ENCODE data around the gene NSUN2.
"Not testable (repeated sequence)": the region's sequence is repeated elsewhere in the genome, so short reads cannot be mapped to it uniquely, and the experiment has no call there.

Gene NSUN2

GRCh38 chr5:6579535-6579934 is 53.3 kb downstream of the NSUN2 start:
- Histone ChIP-seq H3K4me3 (ENCODE audit: low read length in 2 of 2) (no peak overlapping the region), H3K36me3 (ENCODE audit: control insufficient read depth in 2 of 2, insufficient read depth in 2 of 2, low read length in 2 of 2) (no peaks in the 10 kb centered on the region), H3K9me3 (ENCODE audit: control insufficient read depth in 2 of 2, low read length in 2 of 2) (no peaks in the 10 kb centered on the region), H3K27ac (ENCODE audit: low read depth in 2 of 2, low read length in 2 of 2) (no peak overlapping the region), H3K9ac (ENCODE audit: low read depth in 1 of 2, low read length in 2 of 2) (no peak overlapping the region), H3K4me1 (ENCODE audit: control insufficient read depth in 2 of 2, insufficient read depth in 2 of 2, low read length in 2 of 2) (peaks cover 0 to 2% of the 10 kb centered on the region in 2 donors), H3K27me3 (ENCODE audit: control insufficient read depth in 2 of 2, insufficient read depth in 2 of 2, low read length in 2 of 2) (peaks cover 16 to 30% of the 10 kb centered on the region in 2 donors)

- H3K27ac ChIP-seq (ENCODE audit: low read depth in 2 of 2, low read length in 2 of 2), result no peak overlapping the region
- no peak overlapping the region for H3K4me3 ChIP-seq (ENCODE audit: low read length in 2 of 2)
- no peaks in the 10 kb centered on the region for H3K9me3 ChIP-seq (ENCODE audit: control insufficient read depth in 2 of 2, low read length in 2 of 2)
- H3K9ac ChIP-seq (ENCODE audit: low read depth in 1 of 2, low read length in 2 of 2), result no peak overlapping the region
- H3K4me1 ChIP-seq (ENCODE audit: control insufficient read depth in 2 of 2, insufficient read depth in 2 of 2, low read length in 2 of 2), result peaks cover 0 to 2% of the 10 kb centered on the region in 2 donors
- H3K36me3 ChIP-seq (ENCODE audit: control insufficient read depth in 2 of 2, insufficient read depth in 2 of 2, low read length in 2 of 2), result no peaks in the 10 kb centered on the region
- H3K27me3 ChIP-seq (ENCODE audit: control insufficient read depth in 2 of 2, insufficient read depth in 2 of 2, low read length in 2 of 2), result peaks cover 16 to 23% of the 10 kb centered on the region in 2 donors
These were observed 54.0 kb downstream of the NSUN2 start for GRCh38 chr5:6578676-6579343.

- Histone ChIP-seq H3K9ac (ENCODE audit: low read depth in 1 of 2, low read length in 2 of 2) (no peak overlapping the region), H3K4me3 (ENCODE audit: low read length in 2 of 2) (no peak overlapping the region), H3K27ac (ENCODE audit: low read depth in 2 of 2, low read length in 2 of 2) (no peak overlapping the region), H3K4me1 (ENCODE audit: control insufficient read depth in 2 of 2, insufficient read depth in 2 of 2, low read length in 2 of 2) (no peaks in the 10 kb centered on the region), H3K9me3 (ENCODE audit: control insufficient read depth in 2 of 2, low read length in 2 of 2) (no peaks in the 10 kb centered on the region), H3K27me3 (ENCODE audit: control insufficient read depth in 2 of 2, insufficient read depth in 2 of 2, low read length in 2 of 2) (peaks cover 4 to 9% of the 10 kb centered on the region in 2 donors), H3K36me3 (ENCODE audit: control insufficient read depth in 2 of 2, insufficient read depth in 2 of 2, low read length in 2 of 2) (no peaks in the 10 kb centered on the region)
These were observed 55.9 kb downstream of the NSUN2 start for GRCh38 chr5:6576861-6577501.

GRCh38 chr5:6574537-6575245 is 58.2 kb downstream of the NSUN2 start:
- H3K4me3 ChIP-seq (ENCODE audit: low read length in 2 of 2), result no peak overlapping the region

GRCh38 chr5:6574111-6574510 is 58.7 kb downstream of the NSUN2 start:
- no peak overlapping the region for H3K27ac ChIP-seq (ENCODE audit: low read depth in 2 of 2, low read length in 2 of 2)
- no peak overlapping the region for H3K4me3 ChIP-seq (ENCODE audit: low read length in 2 of 2)
- H3K27me3 ChIP-seq (ENCODE audit: control insufficient read depth in 2 of 2, insufficient read depth in 2 of 2, low read length in 2 of 2), result no peaks in the 10 kb centered on the region
- H3K36me3 ChIP-seq (ENCODE audit: control insufficient read depth in 2 of 2, insufficient read depth in 2 of 2, low read length in 2 of 2), result no peaks in the 10 kb centered on the region
- H3K9me3 ChIP-seq (ENCODE audit: control insufficient read depth in 2 of 2, low read length in 2 of 2), result no peaks in the 10 kb centered on the region
- H3K4me1 ChIP-seq (ENCODE audit: control insufficient read depth in 2 of 2, insufficient read depth in 2 of 2, low read length in 2 of 2), result no peaks in the 10 kb centered on the region
- H3K9ac ChIP-seq (ENCODE audit: low read depth in 1 of 2, low read length in 2 of 2), result no peak overlapping the region

More at GRCh38 chr5:6574537-6575245, 58.2 kb downstream of the NSUN2 start:
- Histone ChIP-seq H3K27me3 (ENCODE audit: control insufficient read depth in 2 of 2, insufficient read depth in 2 of 2, low read length in 2 of 2) (peaks cover 0 to 1% of the 10 kb centered on the region in 2 donors), H3K36me3 (ENCODE audit: control insufficient read depth in 2 of 2, insufficient read depth in 2 of 2, low read length in 2 of 2) (no peaks in the 10 kb centered on the region), H3K4me1 (ENCODE audit: control insufficient read depth in 2 of 2, insufficient read depth in 2 of 2, low read length in 2 of 2) (no peaks in the 10 kb centered on the region), H3K9ac (ENCODE audit: low read depth in 1 of 2, low read length in 2 of 2) (no peak overlapping the region), H3K9me3 (ENCODE audit: control insufficient read depth in 2 of 2, low read length in 2 of 2) (no peaks in the 10 kb centered on the region), H3K27ac (ENCODE audit: low read depth in 2 of 2, low read length in 2 of 2) (no peak overlapping the region)

- Histone ChIP-seq H3K36me3 (ENCODE audit: control insufficient read depth in 2 of 2, insufficient read depth in 2 of 2, low read length in 2 of 2) (no peaks in the 10 kb centered on the region), H3K9ac (ENCODE audit: low read depth in 1 of 2, low read length in 2 of 2) (no peak overlapping the region), H3K4me3 (ENCODE audit: low read length in 2 of 2) (no peak overlapping the region), H3K27me3 (ENCODE audit: control insufficient read depth in 2 of 2, insufficient read depth in 2 of 2, low read length in 2 of 2) (no peaks in the 10 kb centered on the region), H3K27ac (ENCODE audit: low read depth in 2 of 2, low read length in 2 of 2) (no peak overlapping the region), H3K9me3 (ENCODE audit: control insufficient read depth in 2 of 2, low read length in 2 of 2) (no peaks in the 10 kb centered on the region), H3K4me1 (ENCODE audit: control insufficient read depth in 2 of 2, insufficient read depth in 2 of 2, low read length in 2 of 2) (no peaks in the 10 kb centered on the region)
These were observed 59.2 kb downstream of the NSUN2 start for GRCh38 chr5:6573651-6574101.

GRCh38 chr5:6572825-6573380 is 59.9 kb downstream of the NSUN2 start:
- Histone ChIP-seq H3K36me3 (ENCODE audit: control insufficient read depth in 2 of 2, insufficient read depth in 2 of 2, low read length in 2 of 2) (no peaks in the 10 kb centered on the region), H3K27me3 (ENCODE audit: control insufficient read depth in 2 of 2, insufficient read depth in 2 of 2, low read length in 2 of 2) (no peaks in the 10 kb centered on the region), H3K27ac (ENCODE audit: low read depth in 2 of 2, low read length in 2 of 2) (no peak overlapping the region), H3K9ac (ENCODE audit: low read depth in 1 of 2, low read length in 2 of 2) (no peak overlapping the region), H3K9me3 (ENCODE audit: control insufficient read depth in 2 of 2, low read length in 2 of 2) (no peaks in the 10 kb centered on the region), H3K4me3 (ENCODE audit: low read length in 2 of 2) (no peak overlapping the region), H3K4me1 (ENCODE audit: control insufficient read depth in 2 of 2, insufficient read depth in 2 of 2, low read length in 2 of 2) (no peaks in the 10 kb centered on the region)

GRCh38 chr5:6572086-6572824 is 60.6 kb downstream of the NSUN2 start:
- H3K9me3 ChIP-seq (ENCODE audit: control insufficient read depth in 2 of 2, low read length in 2 of 2), result no peaks in the 10 kb centered on the region
- H3K9ac ChIP-seq (ENCODE audit: low read depth in 1 of 2, low read length in 2 of 2), result no peak overlapping the region
- H3K4me1 ChIP-seq (ENCODE audit: control insufficient read depth in 2 of 2, insufficient read depth in 2 of 2, low read length in 2 of 2), result no peaks in the 10 kb centered on the region
- H3K36me3 ChIP-seq (ENCODE audit: control insufficient read depth in 2 of 2, insufficient read depth in 2 of 2, low read length in 2 of 2), result no peaks in the 10 kb centered on the region
- H3K27ac ChIP-seq (ENCODE audit: low read depth in 2 of 2, low read length in 2 of 2), result no peak overlapping the region
- H3K4me3 ChIP-seq (ENCODE audit: low read length in 2 of 2), result no peak overlapping the region
- no peaks in the 10 kb centered on the region for H3K27me3 ChIP-seq (ENCODE audit: control insufficient read depth in 2 of 2, insufficient read depth in 2 of 2, low read length in 2 of 2)

GRCh38 chr5:6571607-6572006 is 61.2 kb downstream of the NSUN2 start:
- H3K4me1 ChIP-seq (ENCODE audit: control insufficient read depth in 2 of 2, insufficient read depth in 2 of 2, low read length in 2 of 2); H3K27ac ChIP-seq (ENCODE audit: low read depth in 2 of 2, low read length in 2 of 2); H3K4me3 ChIP-seq (ENCODE audit: low read length in 2 of 2); H3K9me3 ChIP-seq (ENCODE audit: control insufficient read depth in 2 of 2, low read length in 2 of 2); H3K36me3 ChIP-seq (ENCODE audit: control insufficient read depth in 2 of 2, insufficient read depth in 2 of 2, low read length in 2 of 2); H3K9ac ChIP-seq (ENCODE audit: low read depth in 1 of 2, low read length in 2 of 2); H3K27me3 ChIP-seq (ENCODE audit: control insufficient read depth in 2 of 2, insufficient read depth in 2 of 2, low read length in 2 of 2): not testable (repeated sequence)

All from mucosa of rectum (tissue), 2 donors.